ENCODE data around the gene XIST. TPM values are rescaled to one million over a fixed set of nuclear protein-coding genes. Genes with fewer than 3 reads are reported as not detected.

The XIST gene
- total RNA-seq, 1 experiment from 2014 or later, result 1.4 TPM

DNA sequence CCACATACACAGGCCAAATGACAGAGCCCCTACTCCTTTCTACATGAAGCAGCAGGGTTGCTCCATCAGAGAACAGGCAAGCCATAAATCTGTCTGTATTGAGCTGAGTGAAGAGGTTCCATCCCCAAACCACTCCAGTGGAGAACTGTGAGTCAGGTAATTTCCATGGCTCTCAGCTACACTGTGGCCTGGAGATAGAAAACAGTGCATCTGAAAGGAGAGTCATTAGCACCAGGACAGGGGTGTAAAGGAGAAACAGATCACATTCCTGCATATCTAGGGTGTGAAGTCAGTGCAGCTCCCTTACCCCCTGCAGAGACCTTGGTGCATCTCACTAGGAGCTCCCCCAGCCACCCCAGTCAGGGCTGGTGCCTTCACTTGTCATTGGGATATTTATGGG lies 25.2 kb upstream of the XIST start:
- H2BK15ac ChIP-seq (ENCODE audit: low read depth, low read length), result no peak overlapping the region
- no peaks in the 10 kb centered on the region for H3K27me3 ChIP-seq (ENCODE audit: insufficient read depth, low read length)
- no peaks in the 10 kb centered on the region for H4K20me1 ChIP-seq (ENCODE audit: control insufficient read depth, insufficient read depth, insufficient read length)
- H2BK12ac ChIP-seq (ENCODE audit: insufficient read length, low read depth, low read length), result no peak overlapping the region
- H2AK5ac ChIP-seq (ENCODE audit: insufficient read length, low read length), result no peak overlapping the region
- H3K9me3 ChIP-seq (ENCODE audit: control insufficient read depth, low read depth, low read length), result no peaks in the 10 kb centered on the region
- no peaks in the 10 kb centered on the region for H3K79me2 ChIP-seq (ENCODE audit: insufficient read depth, low read length)
- H2AFZ ChIP-seq (ENCODE audit: low read length), result no peak overlapping the region
- no peaks in the 10 kb centered on the region for H3K79me1 ChIP-seq (ENCODE audit: insufficient read depth, low read depth, low read length, poor library complexity, severe bottlenecking)
- Mint-ChIP-seq H3K4me1 (peaks cover 13 to 17% of the 10 kb centered on the region in 2 experiments), H3K27me3 (ENCODE audit: low read depth) (no peaks in the 10 kb centered on the region), H3K4me3 (no peak overlapping the region; a peak in 1 of 5 replicates), H3K36me3 (ENCODE audit: insufficient read depth in 1 of 3, low read depth in 3 of 3) (peaks cover 13 to 22% (median 19%) of the 10 kb centered on the region in 3 experiments), H3K9me3 (peaks cover 32 to 34% of the 10 kb centered on the region in 2 experiments), H3K27ac (peak overlapping the region; percentile 80 to 87 (median 81); a peak in 5 of 7 replicates)
- H4K5ac ChIP-seq (ENCODE audit: insufficient read length, low read depth, low read length), result no peak overlapping the region
- no peak overlapping the region for H4K8ac ChIP-seq (replicated peaks; ENCODE audit: insufficient read length, low read depth, low read length)
- H3K27ac ChIP-seq (ENCODE audit: insufficient read length, low read depth, low read length), result no peak overlapping the region
- peak; percentile 58 for DNase-seq
- H4K91ac ChIP-seq (ENCODE audit: insufficient read length, low read depth, low read length), result no peak overlapping the region
- H3K4me2 ChIP-seq (ENCODE audit: insufficient read depth, insufficient read length, low read length), result no peak overlapping the region
- H3K14ac ChIP-seq (ENCODE audit: insufficient read depth, low read length), result no peak overlapping the region
- no peak overlapping the region for H3K23ac ChIP-seq (ENCODE audit: insufficient read length, low read depth, low read length)
- no peak overlapping the region for H3K18ac ChIP-seq (ENCODE audit: insufficient read length, low read depth, low read length)
- peaks cover 2% of the 10 kb centered on the region; the same call in 1 of the 2 replicates for H3K4me1 ChIP-seq (ENCODE audit: insufficient read depth, low read length)
- no peak overlapping the region for H3K56ac ChIP-seq (ENCODE audit: insufficient read length, low read depth, low read length)
- TF ChIP-seq CTCF (conservative IDR thresholded peaks at IDR 0.05), result no peak
- no peak overlapping the region for H2BK5ac ChIP-seq (ENCODE audit: insufficient read length, low read length)
- no peak overlapping the region for H3T11ph ChIP-seq (ENCODE audit: low read length)
- H3K23me2 ChIP-seq (ENCODE audit: insufficient read length, low read depth, low read length, poor library complexity, severe bottlenecking), result no peaks in the 10 kb centered on the region
- no peak overlapping the region for H3K4ac ChIP-seq (ENCODE audit: low read depth, low read length)
- no peak overlapping the region for H2BK120ac ChIP-seq (ENCODE audit: low read depth, low read length, poor library complexity, severe bottlenecking)
- H2BK20ac ChIP-seq (ENCODE audit: low read depth, low read length, poor library complexity, severe bottlenecking), result no peak overlapping the region
- no peak overlapping the region for H3K9ac ChIP-seq (ENCODE audit: extremely low read depth, insufficient read length, low read length)
